ENCODE measurements around the gene SAC3D1.

DNA sequence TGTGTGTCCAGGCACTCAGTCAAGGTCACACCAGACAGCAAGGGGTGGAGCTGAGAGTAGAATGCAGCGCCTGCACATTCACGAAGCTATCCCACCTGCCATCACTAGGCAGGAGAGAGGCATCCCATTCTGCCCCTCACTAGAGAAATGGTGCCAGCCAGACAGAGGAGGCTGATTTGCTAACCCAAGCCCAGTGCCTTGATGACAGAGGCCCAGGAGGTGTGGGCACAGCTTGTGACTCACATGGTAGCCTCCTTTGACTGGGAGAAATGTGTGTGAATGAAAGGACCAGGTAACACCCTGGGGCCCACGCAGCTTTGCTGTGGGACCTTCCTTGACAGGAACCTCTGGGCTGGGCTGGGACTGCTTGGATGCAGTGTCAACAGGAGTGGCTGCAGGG is 22.5 kb downstream of the SAC3D1 start:
- TF ChIP-seq POLR2A (IDR thresholded peaks at IDR 0.05) = no peak
- TF ChIP-seq, protein P1, sequence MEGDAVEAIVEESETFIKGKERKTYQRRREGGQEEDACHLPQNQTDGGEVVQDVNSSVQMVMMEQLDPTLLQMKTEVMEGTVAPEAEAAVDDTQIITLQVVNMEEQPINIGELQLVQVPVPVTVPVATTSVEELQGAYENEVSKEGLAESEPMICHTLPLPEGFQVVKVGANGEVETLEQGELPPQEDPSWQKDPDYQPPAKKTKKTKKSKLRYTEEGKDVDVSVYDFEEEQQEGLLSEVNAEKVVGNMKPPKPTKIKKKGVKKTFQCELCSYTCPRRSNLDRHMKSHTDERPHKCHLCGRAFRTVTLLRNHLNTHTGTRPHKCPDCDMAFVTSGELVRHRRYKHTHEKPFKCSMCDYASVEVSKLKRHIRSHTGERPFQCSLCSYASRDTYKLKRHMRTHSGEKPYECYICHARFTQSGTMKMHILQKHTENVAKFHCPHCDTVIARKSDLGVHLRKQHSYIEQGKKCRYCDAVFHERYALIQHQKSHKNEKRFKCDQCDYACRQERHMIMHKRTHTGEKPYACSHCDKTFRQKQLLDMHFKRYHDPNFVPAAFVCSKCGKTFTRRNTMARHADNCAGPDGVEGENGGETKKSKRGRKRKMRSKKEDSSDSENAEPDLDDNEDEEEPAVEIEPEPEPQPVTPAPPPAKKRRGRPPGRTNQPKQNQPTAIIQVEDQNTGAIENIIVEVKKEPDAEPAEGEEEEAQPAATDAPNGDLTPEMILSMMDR (IDR thresholded peaks at IDR 0.05) = no peak

Measured in adrenal gland (tissue), 5 donors.